LNCAP (cell line): ENCODE results near the gene NUDT1.

Experiments used
- CTCF ChIP-seq: fragments of 450-650 bp; IDR thresholded peaks from 2 replicates; pipeline ENCODE4 v1.5.1; 2017; ENCODE audit warnings: mild to moderate bottlenecking

Gene NUDT1

DNA sequence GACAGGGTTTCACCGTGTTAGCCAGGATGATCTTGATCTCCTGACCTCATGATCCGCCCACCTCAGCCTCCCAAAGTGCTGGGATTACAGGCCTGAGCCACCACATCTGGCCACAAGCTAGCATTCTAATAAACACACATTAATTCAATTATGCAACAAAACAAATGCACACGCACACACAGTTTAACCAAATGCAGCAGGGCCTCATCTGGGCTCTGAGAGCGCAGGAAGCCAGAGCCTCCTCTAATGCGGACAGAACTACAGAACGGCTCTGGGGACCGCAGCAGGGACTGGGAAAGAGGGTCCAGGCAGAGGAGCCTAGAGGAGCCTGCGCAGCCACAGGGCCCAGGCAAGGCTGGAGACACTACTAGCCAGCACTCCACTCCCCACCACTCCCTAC, 13.1 kb upstream of the NUDT1 start:
- no peak for TF ChIP-seq CTCF

DNA sequence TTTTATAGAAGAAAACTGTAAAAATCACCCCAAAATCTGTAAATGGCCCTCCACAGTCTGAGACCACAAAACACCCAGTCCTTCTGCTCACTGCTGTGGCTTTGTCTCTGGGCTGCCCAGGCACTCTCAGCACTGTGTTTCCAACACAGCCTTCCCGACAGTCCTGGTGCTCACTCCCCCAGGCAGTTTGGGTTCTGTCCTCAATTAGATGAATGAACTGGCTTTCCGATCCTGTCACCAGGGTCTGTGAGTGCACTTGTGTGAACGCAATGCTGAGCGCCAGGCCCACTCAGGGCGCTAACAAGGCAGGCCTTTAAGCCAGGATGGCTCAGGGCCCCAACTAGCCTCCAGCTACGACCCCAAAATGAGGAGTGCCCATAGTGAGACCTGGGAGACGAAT, 12.6 kb upstream of the NUDT1 start:
- TF ChIP-seq CTCF, result no peak

DNA sequence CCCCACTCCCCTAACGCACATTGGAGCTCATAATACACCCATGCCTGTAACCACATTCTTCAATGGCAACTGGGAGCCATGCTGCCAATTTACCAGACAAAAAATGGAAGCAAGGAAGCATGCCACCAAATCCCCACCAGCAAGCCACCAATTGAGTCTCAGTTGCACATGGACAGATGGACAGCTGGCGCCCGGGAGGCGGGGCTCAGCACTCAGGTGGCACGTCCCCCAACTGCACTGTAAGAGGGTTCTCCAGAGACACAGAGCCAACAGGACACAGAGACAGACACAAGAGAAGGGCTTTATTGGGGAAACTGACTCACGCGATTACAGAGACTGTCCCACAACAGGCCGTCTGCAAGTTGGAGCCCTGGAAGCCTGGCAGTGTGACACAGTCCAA, 11.8 kb upstream of the NUDT1 start:
- TF ChIP-seq CTCF, result no peak

- TF ChIP-seq CTCF, result no peak
Measured at GRCh38 chr7:2230882-2231281, 11.1 kb upstream of the NUDT1 start.

DNA sequence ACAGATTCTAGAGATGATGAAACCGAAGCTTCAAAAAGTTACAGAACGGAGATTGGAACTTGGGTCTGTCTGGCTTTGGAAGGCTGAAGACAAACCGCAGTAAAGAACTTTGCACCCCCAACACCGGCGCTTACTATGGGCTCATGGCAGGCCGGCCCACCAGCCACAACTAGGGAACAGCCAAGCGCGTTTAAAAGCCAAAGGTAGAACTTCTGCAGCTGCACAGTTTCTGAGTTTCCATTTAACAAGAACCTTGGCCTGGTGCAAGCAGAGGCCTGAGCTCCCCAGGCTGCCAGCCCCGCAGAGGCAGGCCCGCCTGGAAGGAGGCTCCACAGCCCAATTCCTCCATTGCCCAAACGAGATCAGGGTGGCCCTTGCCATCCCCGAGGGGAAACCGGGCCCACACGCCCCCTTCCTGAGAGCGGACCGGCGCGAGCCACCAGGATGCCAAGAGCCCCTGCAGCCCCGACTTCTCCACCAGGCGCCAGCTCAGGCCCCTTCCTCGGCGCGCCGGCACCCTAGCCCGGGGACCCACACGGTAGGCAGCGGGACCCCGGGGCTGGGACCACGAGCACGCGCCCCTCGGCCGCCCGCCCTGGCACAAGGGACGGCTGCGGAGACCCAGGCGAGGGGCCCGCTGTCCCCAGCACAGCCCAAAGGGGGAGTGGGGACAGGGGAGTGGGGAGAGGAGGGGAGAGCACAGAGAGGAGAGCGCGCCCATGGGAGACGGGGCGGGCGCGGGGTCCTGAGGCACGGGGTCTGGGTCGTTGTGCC, 9.8 kb upstream of the NUDT1 start:
- TF ChIP-seq CTCF, result no peak

GRCh38 chr7:2232766-2233520, 9.1 kb upstream of the NUDT1 start, which contains the start of gene MAD1L1:
Gene MAD1L1 (minus strand): TSS chr7:2232945. CDS start chr7:2230133, 2,812 bp downstream.
- TF ChIP-seq CTCF, result no peak

DNA sequence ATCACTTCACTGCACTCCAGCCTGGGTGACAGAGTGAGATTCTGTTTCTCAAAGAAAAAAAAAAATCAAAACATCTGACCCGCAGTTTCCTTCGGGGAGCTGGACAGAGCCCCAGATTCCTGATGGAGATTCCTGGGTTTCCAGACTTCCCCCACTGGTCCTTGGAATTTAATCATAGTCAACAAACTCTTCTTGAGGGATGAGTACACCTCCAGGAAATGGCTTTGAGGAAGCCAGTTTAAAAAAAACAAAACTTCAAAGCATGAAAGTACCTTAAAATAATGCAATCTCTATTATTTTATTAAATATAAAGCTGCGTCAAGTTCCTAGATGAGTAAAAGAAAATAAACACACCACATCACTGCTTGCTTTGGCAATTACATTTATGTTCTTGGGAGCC, 8.1 kb upstream of the NUDT1 start:
- TF ChIP-seq CTCF, result no peak
